Body of pancreas (tissue), 4 donors: ENCODE results near the gene COX6B2. TPM values are rescaled to one million over a fixed set of nuclear protein-coding genes. Genes with fewer than 3 reads are reported as not detected.

Experiments used
- ATAC-seq: fragments of 150-250 bp; one replicate; pipeline ENCODE4 v1.9.1; 2016
- DNase-seq, 4 donors: peaks; one replicate each; pipeline ENCODE4 v3.0.0-alpha.2; 2019
- H3K27ac ChIP-seq, 4 donors: fragments of 200-600 bp; sonication (generic); 1 replicate in 3 of 4; 2 replicates in 1 of 4; pipeline versions ENCODE4 v1.5.1 to v1.6.1; 2016 to 2019; ENCODE audit warnings: mild to moderate bottlenecking in 1 of 4, mixed read lengths in 1 of 4, moderate library complexity in 1 of 4
- H3K27me3 ChIP-seq, 2 donors: fragments of 200-600 bp; sonication (generic); one replicate each; pipeline ENCODE4 v1.6.0; 2016; ENCODE audit warnings: mild to moderate bottlenecking in 1 of 2
- H3K36me3 ChIP-seq, 2 donors: fragments of 200-600 bp; sonication (generic); replicated peaks in 1 of 2; 2 replicates each; pipeline ENCODE4 v1.5.1; 2016; ENCODE audit warnings: low read depth in 2 of 2; ENCODE audit not compliant: insufficient read depth in 1 of 2
- H3K4me1 ChIP-seq: fragments of 200-600 bp; sonication (generic); one replicate; pipeline ENCODE4 v1.6.0; 2016
- H3K4me3 ChIP-seq, 2 donors: fragments of 200-600 bp; sonication (generic); 1 replicate in 1 of 2; 2 replicates in 1 of 2; pipeline ENCODE4 v1.5.1; 2016 to 2019
- H3K9me3 ChIP-seq, 3 donors: fragments of 200-600 bp; sonication (generic); 1 replicate in 2 of 3; 2 replicates in 1 of 3; pipeline ENCODE4 v1.5.1; 2016
- POLR2A ChIP-seq, 3 donors: fragments of 450-650 bp; IDR thresholded peaks; one replicate each; pipeline ENCODE4 v1.6.1; 2016; ENCODE audit warnings: antibody characterized with exemption in 3 of 3, mild to moderate bottlenecking in 2 of 3
- WGBS, 2 donors: methylation state at CpG; one replicate each; pipeline ENCODE4 v1.1.5; 2017; 5-methylcytosine and 5-hydroxymethylcytosine counted together
- intact Hi-C: fragments of 100-400 bp; cut with DNase I; formaldehyde crosslinking; loops from one replicate; pipeline ENCODE4 v1.15.1; 2023
- total RNA-seq, 2 donors: library from RNA; depleted of rRNA; stranded (reverse); fragments of >200 nt; gene quantifications; one replicate each; pipeline ENCODE4 v1.1.0, GENCODE V29; 2016
- TF ChIP-seq, protein P1 (sequence below), 7 experiments: fragments of 450-650 bp in 4 of 7; fragments of 200-600 bp in 3 of 7; sonication (generic) in 3 of 7; IDR thresholded peaks; one replicate each; pipeline ENCODE4 v1.5.1; 2016 to 2019; ENCODE audit warnings: antibody characterized with exemption in 7 of 7

COX6B2 gene
- total RNA-seq, 2 donors from 2014 or later = 1.6 TPM; not detected in 1

DNA sequence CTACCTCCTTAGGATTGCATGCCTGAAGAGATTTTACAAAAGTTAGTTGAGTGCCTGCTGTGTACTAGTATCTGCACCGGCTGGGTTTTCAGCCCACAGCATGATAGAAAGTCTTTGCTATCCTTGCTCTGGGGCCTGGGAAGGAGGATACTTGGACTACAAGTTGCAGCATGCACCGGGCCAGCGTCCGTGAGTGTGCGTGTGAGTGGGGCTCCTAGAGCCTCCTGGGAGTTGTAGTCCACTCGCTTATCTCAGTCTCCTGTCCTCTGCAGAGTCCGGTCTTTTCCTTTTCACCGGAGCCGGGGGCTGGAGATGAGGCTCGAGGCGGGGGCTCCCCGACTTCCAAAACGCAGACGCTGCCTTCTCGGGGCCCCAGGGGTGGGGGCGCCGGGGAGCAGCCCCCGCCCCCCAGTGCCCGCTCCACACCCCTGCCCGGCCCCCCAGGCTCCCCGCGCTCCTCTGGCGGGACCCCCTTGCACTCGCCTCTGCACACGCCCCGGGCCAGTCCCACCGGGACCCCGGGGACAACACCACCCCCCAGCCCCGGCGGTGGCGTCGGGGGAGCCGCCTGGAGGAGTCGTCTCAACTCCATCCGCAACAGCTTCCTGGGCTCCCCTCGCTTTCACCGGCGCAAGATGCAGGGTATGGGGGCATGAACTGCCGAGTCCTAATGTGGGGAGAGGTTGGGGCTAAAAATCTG is 50.1 kb downstream of the COX6B2 start:
- Histone ChIP-seq H3K27ac (no peak overlapping the region), H3K4me3 (no peak overlapping the region), H3K36me3 (no peaks in the 10 kb centered on the region), H3K9me3 (no peaks in the 10 kb centered on the region), H3K4me1 (peaks cover 10% of the 10 kb centered on the region), H3K27me3 (no peaks in the 10 kb centered on the region)
- intact Hi-C loops = loop anchor here (10.0 kb wide), 1 partner anchor 80 kb away; the partner anchor contains the start of genes RPL28 and TMEM238
- 86 to 87% methylated on average over 27 to 38 of the region's 39 CpGs for WGBS, 2 donors
- no peak for TF ChIP-seq POLR2A (IDR thresholded peaks at IDR 0.05)
- DNase-seq = peak in 3 of 4 donors; percentile 26 to 42 (median 30)
- no peak for ATAC-seq

DNA sequence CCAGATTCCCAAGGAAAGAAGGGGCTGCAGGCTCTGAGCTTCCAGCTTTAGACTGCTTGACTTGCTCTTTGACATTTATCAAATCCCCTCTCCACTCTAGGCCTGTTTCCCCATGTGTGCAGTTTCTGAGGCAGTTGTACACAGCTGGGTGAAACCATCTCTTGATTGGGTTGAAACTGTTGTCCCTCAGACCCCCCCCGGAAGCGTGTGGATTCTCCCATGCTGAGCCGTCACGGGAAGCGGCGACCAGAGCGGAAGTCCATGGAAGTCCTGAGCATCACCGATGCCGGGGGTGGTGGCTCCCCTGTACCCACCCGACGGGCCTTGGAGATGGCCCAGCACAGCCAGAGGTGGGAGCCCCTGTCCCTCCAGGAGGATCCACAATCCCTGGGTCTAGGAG is 51.0 kb downstream of the COX6B2 start:
- H3K9me3 ChIP-seq = no peaks in the 10 kb centered on the region
- intact Hi-C loops = loop anchor here (10.0 kb wide), 1 partner anchor 81 kb away; the partner anchor contains the start of genes RPL28 and TMEM238
- WGBS, 2 donors = 68 to 88% methylated on average over 10 to 11 of the region's 11 CpGs
- H3K27me3 ChIP-seq = no peaks in the 10 kb centered on the region
- no peak overlapping the region for H3K27ac ChIP-seq
- ATAC-seq = no peak
- peaks cover 10% of the 10 kb centered on the region for H3K4me1 ChIP-seq
- H3K4me3 ChIP-seq = no peak overlapping the region
- TF ChIP-seq POLR2A (IDR thresholded peaks at IDR 0.05) = no peak
- TF ChIP-seq, protein P1, sequence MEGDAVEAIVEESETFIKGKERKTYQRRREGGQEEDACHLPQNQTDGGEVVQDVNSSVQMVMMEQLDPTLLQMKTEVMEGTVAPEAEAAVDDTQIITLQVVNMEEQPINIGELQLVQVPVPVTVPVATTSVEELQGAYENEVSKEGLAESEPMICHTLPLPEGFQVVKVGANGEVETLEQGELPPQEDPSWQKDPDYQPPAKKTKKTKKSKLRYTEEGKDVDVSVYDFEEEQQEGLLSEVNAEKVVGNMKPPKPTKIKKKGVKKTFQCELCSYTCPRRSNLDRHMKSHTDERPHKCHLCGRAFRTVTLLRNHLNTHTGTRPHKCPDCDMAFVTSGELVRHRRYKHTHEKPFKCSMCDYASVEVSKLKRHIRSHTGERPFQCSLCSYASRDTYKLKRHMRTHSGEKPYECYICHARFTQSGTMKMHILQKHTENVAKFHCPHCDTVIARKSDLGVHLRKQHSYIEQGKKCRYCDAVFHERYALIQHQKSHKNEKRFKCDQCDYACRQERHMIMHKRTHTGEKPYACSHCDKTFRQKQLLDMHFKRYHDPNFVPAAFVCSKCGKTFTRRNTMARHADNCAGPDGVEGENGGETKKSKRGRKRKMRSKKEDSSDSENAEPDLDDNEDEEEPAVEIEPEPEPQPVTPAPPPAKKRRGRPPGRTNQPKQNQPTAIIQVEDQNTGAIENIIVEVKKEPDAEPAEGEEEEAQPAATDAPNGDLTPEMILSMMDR (IDR thresholded peaks at IDR 0.05) = no peak
- no peak for DNase-seq
- H3K36me3 ChIP-seq = no peaks in the 10 kb centered on the region

DNA sequence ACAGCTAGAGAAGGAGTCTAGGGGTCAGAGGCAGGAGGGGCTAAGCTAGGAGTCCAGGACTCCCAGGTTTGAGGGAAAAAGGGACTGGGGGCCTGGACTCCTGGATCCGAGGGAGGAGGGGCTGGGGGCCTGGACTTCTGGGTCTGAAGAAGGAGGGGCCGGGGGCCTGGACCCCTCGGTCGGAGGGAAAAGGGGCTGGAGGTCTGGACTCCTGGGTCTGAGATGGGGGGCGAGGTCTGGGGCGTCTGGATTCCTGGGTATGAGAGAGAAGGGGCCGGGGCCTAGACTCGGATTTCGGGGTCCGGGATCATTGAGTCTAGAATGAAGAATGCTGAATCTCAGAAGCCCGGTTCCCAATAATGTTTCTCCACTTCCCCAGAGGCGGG is 52.2 kb downstream of the COX6B2 start:
- Histone ChIP-seq H3K9me3 (no peaks in the 10 kb centered on the region), H3K27me3 (no peaks in the 10 kb centered on the region), H3K4me1 (peaks cover 10% of the 10 kb centered on the region), H3K4me3 (no peak overlapping the region), H3K36me3 (no peaks in the 10 kb centered on the region), H3K27ac (no peak overlapping the region)
- TF ChIP-seq POLR2A (IDR thresholded peaks at IDR 0.05) = no peak
- TF ChIP-seq, protein P1 (IDR thresholded peaks at IDR 0.05) = no peak
- ATAC-seq = no peak
- intact Hi-C loops = loop anchor here (10.0 kb wide), 1 partner anchor 82 kb away; the partner anchor contains the start of genes RPL28 and TMEM238
- 53 to 70% methylated on average over 12 of the region's 12 CpGs for WGBS, 2 donors
- no peak for DNase-seq

DNA sequence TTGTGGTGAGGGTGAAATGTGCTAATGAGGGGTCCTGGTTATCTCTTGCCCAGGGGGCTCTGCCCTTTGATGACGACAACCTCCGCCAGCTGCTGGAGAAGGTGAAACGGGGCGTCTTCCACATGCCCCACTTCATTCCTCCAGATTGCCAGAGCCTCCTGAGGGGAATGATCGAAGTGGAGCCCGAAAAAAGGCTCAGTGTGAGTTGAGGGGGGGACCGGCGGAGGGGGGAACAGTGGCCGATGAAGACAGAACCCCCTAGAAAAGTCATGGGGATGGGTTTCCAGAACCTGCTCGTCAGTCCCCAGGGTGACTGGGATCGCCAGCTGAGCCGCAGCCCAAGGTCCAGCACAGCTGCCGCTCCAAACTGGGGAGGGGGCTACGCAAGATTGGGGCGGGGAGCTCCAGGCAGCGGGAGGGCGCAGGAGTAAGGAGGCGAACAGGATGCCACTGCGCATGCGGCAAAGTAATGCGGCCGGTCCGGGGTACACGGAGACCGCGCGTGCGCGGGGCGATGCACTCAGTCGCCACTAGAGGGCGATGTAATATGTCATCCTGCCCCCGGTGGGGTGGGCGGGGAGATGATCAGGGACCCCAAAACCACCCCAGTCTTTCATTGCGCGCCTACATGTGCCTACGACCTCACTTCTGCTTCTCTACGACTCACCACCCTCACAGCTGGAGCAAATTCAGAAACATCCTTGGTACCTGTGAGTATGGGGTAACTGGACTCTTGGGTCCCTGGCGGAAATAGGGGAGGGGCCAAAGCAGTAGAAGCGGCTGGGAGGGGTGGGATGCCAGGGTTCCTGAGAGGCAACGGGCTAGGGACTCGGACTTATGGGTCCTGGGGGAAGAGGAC is 52.8 kb downstream of the COX6B2 start:
- Histone ChIP-seq H3K36me3 (no peaks in the 10 kb centered on the region), H3K27ac (no peak overlapping the region), H3K4me3 (no peak overlapping the region), H3K9me3 (no peaks in the 10 kb centered on the region), H3K27me3 (no peaks in the 10 kb centered on the region), H3K4me1 (peaks cover 10% of the 10 kb centered on the region)
- 11 to 24% methylated on average over 20 to 42 of the region's 42 CpGs for WGBS, 2 donors
- TF ChIP-seq, protein P1 (IDR thresholded peaks at IDR 0.05) = peak; percentile 91 to 97 (median 96)
- TF ChIP-seq POLR2A (IDR thresholded peaks at IDR 0.05) = no peak
- ATAC-seq = peak; percentile 87
- intact Hi-C loops = loop anchor here (10.0 kb wide), 1 partner anchor 83 kb away; the partner anchor contains the start of genes RPL28 and TMEM238
- peak; percentile 88 to 92 (median 90) for DNase-seq

DNA sequence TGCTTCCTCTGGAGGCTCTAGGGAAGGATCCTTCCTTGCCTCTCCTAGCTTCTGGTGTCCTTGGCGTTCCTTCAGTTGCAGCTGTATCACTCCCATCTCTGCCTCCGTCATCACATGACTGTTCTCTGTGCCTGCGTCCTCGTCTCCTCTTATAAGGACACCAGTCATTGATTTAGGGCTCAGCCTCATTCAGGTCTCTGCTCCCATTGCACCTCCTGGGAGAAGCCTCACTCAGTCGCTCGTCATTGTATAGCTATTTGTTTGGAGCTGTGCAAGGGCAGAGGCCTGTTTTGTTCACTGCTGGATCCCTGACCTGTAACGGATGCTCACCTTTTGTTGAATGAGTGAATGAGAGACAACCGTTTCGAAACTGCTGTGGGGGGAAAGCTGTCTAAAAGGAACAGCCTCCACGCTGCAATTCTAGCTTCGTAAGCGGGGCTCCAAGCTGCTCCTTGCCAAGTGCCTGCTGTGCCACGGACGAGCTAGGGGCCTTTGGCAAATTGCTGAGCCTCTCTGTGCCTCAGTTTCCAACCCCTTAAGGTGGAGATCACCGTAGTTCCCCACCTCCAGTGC is 53.5 kb downstream of the COX6B2 start:
- intact Hi-C loops = loop anchor here (10.0 kb wide), 1 partner anchor 84 kb away; the partner anchor contains the start of genes RPL28 and TMEM238

More for the DNA sequence above, 53.5 kb downstream of the COX6B2 start:
- Histone ChIP-seq H3K27ac (no peak overlapping the region), H3K4me3 (no peak overlapping the region), H3K27me3 (no peaks in the 10 kb centered on the region), H3K4me1 (peaks cover 10% of the 10 kb centered on the region), H3K9me3 (no peaks in the 10 kb centered on the region), H3K36me3 (no peaks in the 10 kb centered on the region)
- TF ChIP-seq, protein P1 (IDR thresholded peaks at IDR 0.05) = no peak
- no peak for TF ChIP-seq POLR2A (IDR thresholded peaks at IDR 0.05)
- no peak for ATAC-seq
- WGBS, 2 donors = 61% methylated on average over 10 to 15 of the region's 15 CpGs
- no peak for DNase-seq
